ENCODE data around the gene TDP1.
"Not testable (repeated sequence)": the region's sequence is repeated elsewhere in the genome, so short reads cannot be mapped to it uniquely, and the experiment has no call there.

Gene TDP1

DNA sequence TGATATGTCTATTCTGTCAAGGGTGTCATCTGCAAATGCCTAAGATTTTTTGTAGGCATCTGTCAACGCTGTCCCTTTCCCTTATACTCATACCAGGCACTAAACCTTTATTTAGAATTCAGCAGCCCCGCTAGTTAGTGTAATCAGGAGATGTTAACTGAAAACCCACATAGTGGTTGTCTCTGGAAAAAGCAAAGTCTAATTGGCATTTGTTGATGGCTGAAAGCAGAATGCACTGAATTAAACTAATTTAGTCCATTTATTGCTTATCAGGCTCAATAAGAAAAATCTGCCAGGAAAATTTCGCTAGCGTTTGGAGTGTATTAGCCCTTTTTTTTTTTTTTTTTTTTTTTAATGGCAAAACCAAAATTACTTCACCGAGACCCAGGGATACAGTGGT lies 34.5 kb downstream of the TDP1 start:
- no peak for DNase-seq (ENCODE audit: low read depth)

DNA sequence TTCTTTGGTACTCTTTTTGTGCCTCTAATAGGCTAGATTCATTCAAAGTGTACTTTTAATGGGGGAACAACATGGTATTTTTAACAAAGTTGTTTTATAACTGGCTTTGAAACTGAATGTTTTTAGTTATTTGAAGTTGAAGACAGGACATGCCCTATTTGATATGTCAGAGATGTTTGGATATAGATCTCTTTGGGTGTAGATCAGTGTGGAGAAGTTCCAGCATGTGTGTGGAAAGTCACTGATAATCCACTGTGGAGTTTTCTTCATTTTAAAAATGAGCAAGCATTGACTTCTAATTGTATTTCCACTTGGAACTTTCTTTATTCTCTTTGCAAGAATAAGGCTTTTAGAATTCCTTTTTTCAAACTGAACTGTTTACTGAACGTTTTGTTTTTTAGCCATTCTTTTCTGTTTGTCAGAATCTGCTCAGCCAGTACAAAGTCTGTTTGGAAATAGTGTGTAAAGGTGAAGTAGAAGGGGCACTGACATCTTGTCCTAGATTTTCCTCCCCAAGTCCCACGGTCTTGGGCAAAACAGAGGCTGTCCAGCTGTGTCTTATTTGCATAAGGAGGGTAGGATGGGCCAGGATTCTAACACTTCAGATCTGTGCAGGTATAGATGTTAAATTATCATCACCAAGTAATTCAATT lies 35.0 kb downstream of the TDP1 start:
- DNase-seq (ENCODE audit: low read depth): no peak

DNA sequence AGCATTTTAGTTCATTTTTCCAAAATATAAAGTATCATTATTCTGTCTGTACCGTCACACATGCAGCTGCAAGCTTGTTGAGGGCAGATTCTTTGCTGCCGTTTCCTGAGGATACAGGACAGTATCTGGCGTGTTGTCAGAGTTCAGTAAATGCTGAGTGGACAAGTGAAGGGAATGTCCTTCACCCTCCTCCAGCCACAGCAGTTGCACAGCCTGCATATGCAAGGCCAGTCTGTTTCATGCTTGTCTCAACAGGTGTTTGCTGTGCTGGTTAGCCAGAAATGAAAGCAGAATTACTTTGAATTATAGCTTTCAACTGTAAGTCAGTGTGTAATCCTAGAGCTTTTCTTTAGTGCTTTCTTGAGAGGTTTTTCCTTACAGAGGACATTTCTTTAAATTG lies 36.5 kb downstream of the TDP1 start:
- no peak for DNase-seq (ENCODE audit: low read depth)

DNA sequence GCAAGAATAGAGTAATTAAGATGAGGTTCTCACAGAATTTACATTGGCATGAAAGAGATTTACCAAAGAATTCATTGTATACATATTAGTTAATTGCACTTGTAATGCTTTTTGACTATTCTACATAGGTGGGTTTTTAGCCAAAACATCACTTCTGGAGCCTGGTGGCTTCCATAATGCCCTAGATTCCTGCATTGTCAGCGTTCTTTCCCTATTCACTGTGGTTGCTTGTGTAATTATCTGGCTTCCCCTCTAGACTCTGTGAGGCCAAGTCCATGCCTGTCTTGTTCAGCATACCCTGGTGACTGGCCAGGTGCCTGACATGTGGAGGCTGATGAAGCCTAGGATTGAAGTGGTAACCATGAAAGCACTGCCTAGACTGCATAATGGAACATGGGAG lies 41.2 kb downstream of the TDP1 start:
- no peak for DNase-seq (ENCODE audit: low read depth)

- no peak for DNase-seq (ENCODE audit: low read depth)
These were observed 45.2 kb downstream of the TDP1 start for GRCh38 chr14:90000935-90001334.

DNA sequence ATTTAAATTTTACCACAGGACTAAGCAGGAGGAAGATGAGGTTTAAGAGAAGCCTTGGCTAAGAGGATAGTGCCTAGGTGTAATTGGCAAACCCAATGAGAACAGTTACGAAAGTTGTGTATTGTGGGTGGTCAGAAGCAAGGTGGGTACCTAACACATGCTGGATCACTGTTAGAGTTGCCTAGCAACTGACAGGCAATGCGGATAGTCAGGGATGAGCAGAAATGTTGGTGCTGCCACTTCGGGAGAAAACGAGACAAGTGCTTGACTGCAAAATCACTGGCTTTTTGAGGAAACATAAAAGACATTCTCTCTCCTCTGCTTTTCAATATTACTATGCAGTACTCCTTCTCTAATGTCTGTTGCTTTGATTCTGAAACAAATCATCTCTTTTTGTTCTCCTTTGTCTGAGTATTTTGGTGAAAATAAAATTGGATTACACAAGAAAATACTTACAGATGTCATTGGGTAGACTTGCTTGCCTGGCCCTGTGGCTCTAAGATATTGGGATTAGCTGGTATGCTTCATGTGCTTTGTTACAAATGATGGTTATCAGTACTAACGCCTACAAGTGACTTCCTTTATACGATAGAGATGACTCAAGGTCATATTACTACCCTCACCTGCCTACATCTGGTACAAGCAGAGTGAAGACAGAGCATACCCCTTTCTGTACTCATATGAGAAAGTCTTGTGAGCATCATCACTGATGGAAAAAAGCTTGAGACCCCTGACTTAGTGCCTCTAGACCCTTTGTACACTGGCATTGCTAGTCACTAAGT lies 48.0 kb downstream of the TDP1 start:
- no peak for DNase-seq (ENCODE audit: low read depth)

GRCh38 chr14:90005441-90005840 lies 49.7 kb downstream of the TDP1 start:
- no peak for DNase-seq (ENCODE audit: low read depth)

DNA sequence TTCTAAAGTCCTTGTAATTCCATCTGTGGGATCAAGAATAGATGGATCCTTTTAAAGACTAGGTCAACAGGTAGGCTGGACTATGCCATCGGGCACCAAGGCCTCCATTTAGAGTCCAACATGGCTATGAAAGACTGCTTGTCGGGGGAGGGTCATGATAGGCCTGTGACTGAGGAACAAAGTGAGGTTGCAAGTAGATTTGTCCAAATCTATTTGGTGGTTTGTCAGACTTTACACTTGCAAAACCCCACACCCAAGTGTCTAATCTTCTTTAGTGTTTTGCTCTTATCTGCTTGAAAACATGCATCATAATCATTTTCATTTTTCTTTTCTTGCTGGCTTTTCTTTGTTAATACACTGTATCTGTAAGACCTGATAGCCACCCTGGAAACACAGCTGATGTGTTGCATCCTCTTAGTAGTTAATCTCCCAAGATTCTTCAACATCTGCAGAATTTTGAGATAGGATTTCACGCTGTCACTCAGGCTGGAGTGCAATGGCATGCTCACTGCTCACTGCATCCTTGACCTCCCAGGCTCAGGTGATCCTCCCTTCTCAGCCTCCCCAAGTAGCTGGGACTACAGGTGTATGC lies 50.3 kb downstream of the TDP1 start:
- DNase-seq (ENCODE audit: low read depth): no peak

GRCh38 chr14:90017371-90017770 lies 61.6 kb downstream of the TDP1 start:
- no peak for DNase-seq (ENCODE audit: low read depth)

DNA sequence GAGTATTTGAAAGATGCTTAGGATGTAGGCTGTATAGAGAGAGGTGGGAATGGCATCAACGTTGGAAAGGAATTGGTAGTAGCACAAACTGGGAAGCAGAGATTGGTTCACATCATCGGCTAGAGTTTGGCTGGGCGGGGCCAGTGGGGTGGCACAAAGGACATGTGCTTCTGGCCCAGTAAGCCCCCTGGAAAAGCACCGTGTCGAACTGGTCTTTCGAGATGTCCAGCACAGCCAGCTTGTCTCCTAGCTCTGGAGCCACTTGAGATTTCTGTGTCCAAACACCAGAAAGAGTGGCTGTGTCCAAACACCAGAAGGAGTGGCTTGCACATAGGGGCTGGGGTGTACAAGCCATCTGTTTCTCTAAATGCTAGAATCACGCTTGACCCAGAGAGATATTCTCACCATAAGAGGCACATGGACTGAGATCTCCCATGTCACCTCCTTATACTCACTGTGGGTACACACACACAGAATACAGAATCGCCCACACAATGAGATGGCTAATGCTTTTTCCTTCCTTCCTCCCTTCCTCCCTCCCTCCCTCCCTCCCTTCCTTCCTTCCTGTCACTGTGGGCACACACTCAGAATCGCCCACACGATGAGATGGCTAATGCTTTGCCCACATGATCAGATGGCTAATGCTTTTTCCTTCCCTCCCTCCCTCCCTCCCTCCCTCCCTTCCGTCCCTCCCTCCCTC lies 64.2 kb downstream of the TDP1 start:
- no peak for DNase-seq (ENCODE audit: low read depth)

- no peak for DNase-seq (ENCODE audit: low read depth)
These were observed 67.6 kb downstream of the TDP1 start for GRCh38 chr14:90023176-90023896.

- no peak for DNase-seq (ENCODE audit: low read depth)
These were observed 69.2 kb downstream of the TDP1 start for GRCh38 chr14:90024910-90025309.

DNA sequence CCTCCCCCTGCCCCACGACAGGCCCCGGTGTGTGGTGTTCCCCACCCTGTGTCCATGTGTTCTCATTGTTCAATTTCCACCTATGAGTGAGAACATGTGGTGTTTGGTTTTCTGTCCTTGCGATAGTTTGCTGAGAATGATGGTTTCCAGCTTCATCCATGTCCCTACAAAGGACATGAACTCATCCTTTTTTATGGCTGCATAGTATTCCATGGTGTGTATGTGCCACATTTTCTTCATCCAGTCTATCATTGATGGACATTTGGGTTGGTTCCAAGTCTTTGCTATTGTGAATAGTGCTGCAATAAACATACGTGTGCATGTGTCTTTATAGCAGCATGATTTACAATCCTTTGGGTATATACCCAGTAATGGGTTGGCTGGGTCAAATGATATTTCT lies 70.9 kb downstream of the TDP1 start:
- not testable (repeated sequence) for DNase-seq (ENCODE audit: low read depth)

DNA sequence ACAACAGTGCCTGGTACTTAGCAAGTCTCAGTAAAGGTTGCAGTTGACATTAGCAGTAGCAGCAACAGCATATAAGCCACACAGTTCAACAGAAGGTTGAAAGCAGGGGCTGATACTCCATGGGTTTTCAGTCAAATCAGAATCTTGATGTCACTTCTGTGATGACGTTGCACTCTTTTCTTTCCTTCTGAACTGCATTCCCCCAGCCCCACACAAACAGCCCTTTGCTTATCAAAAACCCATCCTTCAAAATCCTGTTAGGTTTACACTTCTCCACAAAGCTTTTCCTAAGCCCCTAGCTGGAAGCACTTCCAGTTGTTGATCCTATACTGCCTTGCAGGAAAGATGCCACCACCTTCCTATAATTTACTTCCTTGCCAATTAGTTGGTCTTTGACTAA lies 72.1 kb downstream of the TDP1 start:
- DNase-seq (ENCODE audit: low read depth): no peak

DNA sequence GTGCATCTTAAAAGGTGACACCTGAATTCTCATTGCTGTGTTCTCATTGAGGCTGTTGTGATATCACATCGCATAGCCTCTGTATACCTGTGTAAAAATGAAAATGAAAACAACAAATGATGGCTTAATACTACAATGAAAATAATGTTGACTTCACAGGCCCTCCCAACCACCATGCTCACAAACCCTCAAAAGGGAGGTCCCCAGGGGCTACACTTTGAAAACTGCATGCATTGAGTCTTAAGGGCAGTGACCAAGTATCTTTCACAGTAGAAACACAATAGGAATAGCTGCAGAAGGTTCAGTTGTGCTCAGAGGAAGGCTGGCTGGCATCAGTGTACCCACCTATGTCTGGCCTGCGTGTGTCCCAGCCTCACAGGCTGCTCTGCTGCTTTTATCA lies 78.4 kb downstream of the TDP1 start:
- DNase-seq (ENCODE audit: low read depth): no peak

- DNase-seq (ENCODE audit: low read depth): no peak
These were observed 79.3 kb downstream of the TDP1 start for GRCh38 chr14:90034835-90035525.

DNA sequence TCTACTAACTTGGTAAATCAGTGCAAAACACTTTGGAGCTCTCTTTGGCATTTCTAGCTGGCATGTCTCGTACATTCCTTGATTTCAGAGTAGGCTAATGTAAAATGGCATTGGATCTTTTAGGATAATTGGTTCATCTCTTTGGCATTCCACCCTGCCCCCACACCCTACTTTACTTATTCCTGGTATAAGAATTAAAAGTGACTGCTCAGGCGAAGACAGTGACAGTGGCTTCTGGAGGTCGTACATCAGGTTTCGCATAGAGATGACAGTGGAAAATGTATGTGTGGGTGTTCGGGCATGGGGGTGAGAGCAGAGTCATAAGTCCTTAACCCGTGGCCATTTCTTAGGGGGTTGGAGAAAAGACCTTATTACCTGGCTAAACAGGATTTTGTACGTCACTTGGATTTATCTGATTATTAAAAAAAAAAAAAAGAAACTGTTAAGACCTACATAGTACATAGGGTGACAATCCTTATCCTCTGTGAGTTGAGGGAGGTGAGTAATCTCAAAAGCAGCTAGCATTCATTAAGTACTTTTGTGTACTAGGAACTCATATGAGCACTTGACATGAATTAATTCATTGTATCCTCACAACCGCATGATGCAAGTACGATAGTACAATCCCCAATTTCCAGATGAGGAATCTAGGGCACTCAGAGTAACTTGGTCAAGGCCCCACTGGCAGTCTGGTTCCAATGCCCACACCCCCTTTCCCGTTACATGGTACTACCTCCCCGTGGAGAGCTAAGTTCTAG lies 83.7 kb downstream of the TDP1 start:
- no peak for DNase-seq (ENCODE audit: low read depth)

GRCh38 chr14:90040411-90040810 lies 84.7 kb downstream of the TDP1 start:
- no peak for DNase-seq (ENCODE audit: low read depth)

DNA sequence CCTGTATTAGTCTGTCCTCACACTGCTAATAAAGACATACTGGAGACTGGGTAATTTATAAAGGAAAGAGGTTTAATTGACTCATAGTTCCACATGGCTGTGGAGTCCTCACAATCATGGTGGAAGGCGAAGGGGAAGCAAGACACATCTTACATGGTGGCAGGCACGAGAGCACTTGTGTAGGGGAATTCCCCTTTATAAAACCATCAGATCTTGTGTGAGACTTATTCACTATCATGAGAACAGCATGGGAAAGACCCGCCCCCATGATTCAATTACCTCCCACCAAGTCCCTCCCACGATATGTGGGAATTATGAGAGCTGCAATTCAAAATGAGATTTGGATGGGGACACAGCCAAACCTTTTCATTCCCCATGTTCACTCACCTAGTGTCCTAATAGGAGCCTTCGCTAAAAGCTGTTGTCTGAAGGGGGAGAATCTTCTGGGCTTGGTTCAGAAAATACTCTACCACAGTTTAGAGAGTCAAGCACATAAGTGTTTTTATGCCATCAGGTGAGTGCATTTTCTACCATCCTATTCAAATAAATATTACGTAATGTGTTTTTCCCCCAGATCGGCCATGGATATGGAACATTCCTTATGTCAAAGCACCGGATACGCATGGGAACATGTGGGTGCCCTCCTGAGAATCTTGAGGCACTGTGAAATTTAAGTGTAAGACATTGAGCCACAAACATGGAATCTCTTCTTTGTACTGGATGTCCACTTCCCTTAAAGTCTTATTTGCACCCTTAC lies 86.9 kb downstream of the TDP1 start:
- no peak for DNase-seq (ENCODE audit: low read depth)

DNA sequence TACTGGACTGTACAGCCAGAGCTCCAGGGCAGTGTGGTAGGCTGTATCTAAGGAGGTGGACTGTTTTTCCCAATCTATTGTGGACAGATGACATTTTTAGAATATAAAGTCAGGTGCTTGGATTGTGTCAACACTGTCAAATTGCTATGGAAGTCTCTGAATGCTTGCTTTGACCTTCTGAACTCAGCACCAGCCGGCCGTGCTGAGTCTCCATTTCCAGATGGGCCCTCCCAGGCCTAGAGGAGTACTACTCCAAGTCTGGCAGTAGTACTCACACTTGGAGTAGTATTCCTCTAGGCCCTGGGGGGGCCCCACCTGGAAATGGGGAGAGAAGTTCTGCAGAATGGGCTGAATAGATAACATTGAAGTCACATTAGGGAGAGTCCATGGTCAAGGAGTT lies 89.9 kb downstream of the TDP1 start:
- DNase-seq (ENCODE audit: low read depth): no peak

Measured in stromal cell of bone marrow (primary cell).